Activated B cell treated with CpG ODN at 0.5 μM for 24 hours (primary cell): ENCODE data around the gene GAPVD1. TPM values are rescaled to one million over a fixed set of nuclear protein-coding genes. Genes with fewer than 3 reads are reported as not detected.

ENCODE experiments used
- ATAC-seq: fragments of 200-7000 bp; cut with Tn5 transposase; one replicate; pipeline ENCODE4 v1.10.0; 2021; ENCODE audit warnings: low read depth, mild to moderate bottlenecking, moderate library complexity
- CTCF ChIA-PET: fragments of 350-600 bp; sonication (Branson Sonifier 250); formaldehyde crosslinking; loops from one replicate; lab custom pipeline; 2021; ENCODE audit warnings: antibody characterized with exemption; lab: Charles Lee
- POLR2A ChIA-PET: fragments of 350-600 bp; sonication (Branson Sonifier 250); formaldehyde crosslinking; loops from one replicate; lab custom pipeline; 2021; ENCODE audit warnings: antibody characterized with exemption; lab: Charles Lee
- DNase-seq: peaks from one replicate; pipeline ENCODE4 v3.0.0; 2022
- H3K27ac Mint-ChIP-seq: one replicate; pipeline ENCODE4 v1.8.0; 2020; ENCODE audit warnings: mixed read lengths
- H3K27me3 Mint-ChIP-seq: one replicate; pipeline ENCODE4 v1.8.0; 2021; ENCODE audit warnings: mixed read lengths
- H3K36me3 Mint-ChIP-seq: one replicate; pipeline ENCODE4 v1.8.0; 2021; ENCODE audit warnings: low read depth, mixed read lengths
- H3K4me1 Mint-ChIP-seq: one replicate; pipeline ENCODE4 v1.8.0; 2021; ENCODE audit warnings: mixed read lengths
- H3K4me3 Mint-ChIP-seq: one replicate; pipeline ENCODE4 v1.8.0; 2020; ENCODE audit warnings: mild to moderate bottlenecking, mixed read lengths
- H3K9me3 Mint-ChIP-seq: one replicate; pipeline ENCODE4 v1.8.0; 2020; ENCODE audit warnings: mixed read lengths
- intact Hi-C: fragments of 100-400 bp; cut with micrococcal nuclease; formaldehyde crosslinking; loops from one replicate; pipeline ENCODE4 v1.15.1; 2024
- total RNA-seq: library from RNA; stranded (reverse); gene quantifications from 2 replicates; pipeline ENCODE4 v1.2.3, GENCODE V29; 2022
- TF ChIP-seq, protein P1 (sequence below): fragments of 200-600 bp; IDR thresholded peaks from one replicate; pipeline ENCODE4 v1.8.0; 2022; ENCODE audit warnings: antibody characterized with exemption, mild to moderate bottlenecking

GAPVD1 gene
- total RNA-seq, 1 donor from 2014 or later: 53.9 TPM

- ChIA-PET CTCF (interaction anchor here (1.7 to 1.9 kb wide), 2 partner anchors 153 to 996 kb away, joined by 3 to 15 read pairs; no protein-coding TSS in a partner anchor), POLR2A (no interaction called here)
- TF ChIP-seq, protein P1, sequence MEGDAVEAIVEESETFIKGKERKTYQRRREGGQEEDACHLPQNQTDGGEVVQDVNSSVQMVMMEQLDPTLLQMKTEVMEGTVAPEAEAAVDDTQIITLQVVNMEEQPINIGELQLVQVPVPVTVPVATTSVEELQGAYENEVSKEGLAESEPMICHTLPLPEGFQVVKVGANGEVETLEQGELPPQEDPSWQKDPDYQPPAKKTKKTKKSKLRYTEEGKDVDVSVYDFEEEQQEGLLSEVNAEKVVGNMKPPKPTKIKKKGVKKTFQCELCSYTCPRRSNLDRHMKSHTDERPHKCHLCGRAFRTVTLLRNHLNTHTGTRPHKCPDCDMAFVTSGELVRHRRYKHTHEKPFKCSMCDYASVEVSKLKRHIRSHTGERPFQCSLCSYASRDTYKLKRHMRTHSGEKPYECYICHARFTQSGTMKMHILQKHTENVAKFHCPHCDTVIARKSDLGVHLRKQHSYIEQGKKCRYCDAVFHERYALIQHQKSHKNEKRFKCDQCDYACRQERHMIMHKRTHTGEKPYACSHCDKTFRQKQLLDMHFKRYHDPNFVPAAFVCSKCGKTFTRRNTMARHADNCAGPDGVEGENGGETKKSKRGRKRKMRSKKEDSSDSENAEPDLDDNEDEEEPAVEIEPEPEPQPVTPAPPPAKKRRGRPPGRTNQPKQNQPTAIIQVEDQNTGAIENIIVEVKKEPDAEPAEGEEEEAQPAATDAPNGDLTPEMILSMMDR: no peak
- no peak overlapping the region for H3K4me3 Mint-ChIP-seq
- H3K4me1 Mint-ChIP-seq: peaks cover 16% of the 10 kb centered on the region
- H3K27ac Mint-ChIP-seq: peak overlapping the region; percentile 16
- no peak for ATAC-seq
- no peaks in the 10 kb centered on the region for H3K36me3 Mint-ChIP-seq
- DNase-seq: no peak
- intact Hi-C loops: loop anchor here (5.0 kb wide), 1 partner anchor 151 kb away; no protein-coding TSS in a partner anchor
- no peaks in the 10 kb centered on the region for H3K9me3 Mint-ChIP-seq
- H3K27me3 Mint-ChIP-seq: peaks cover 23% of the 10 kb centered on the region
Measured at GRCh38 chr9:125405938-125406809, 144.5 kb downstream of the GAPVD1 start.

GRCh38 chr9:125406810-125407087 is 145.1 kb downstream of the GAPVD1 start:
- no peak overlapping the region for H3K27ac Mint-ChIP-seq
- no peak overlapping the region for H3K4me3 Mint-ChIP-seq
- no peak for ATAC-seq
- peaks cover 23% of the 10 kb centered on the region for H3K27me3 Mint-ChIP-seq
- TF ChIP-seq, protein P1: no peak
- intact Hi-C loops: loop anchor here (5.0 kb wide), 1 partner anchor 151 kb away; no protein-coding TSS in a partner anchor
- CTCF ChIA-PET: interaction anchor here (1.7 to 2.9 kb wide), 5 partner anchors 152 to 1085 kb away, joined by 3 to 32 read pairs (median 24); no protein-coding TSS in a partner anchor
- no peaks in the 10 kb centered on the region for H3K36me3 Mint-ChIP-seq
- H3K9me3 Mint-ChIP-seq: no peaks in the 10 kb centered on the region
- POLR2A ChIA-PET: no interaction called here
- no peak for DNase-seq
- peaks cover 16% of the 10 kb centered on the region for H3K4me1 Mint-ChIP-seq

DNA sequence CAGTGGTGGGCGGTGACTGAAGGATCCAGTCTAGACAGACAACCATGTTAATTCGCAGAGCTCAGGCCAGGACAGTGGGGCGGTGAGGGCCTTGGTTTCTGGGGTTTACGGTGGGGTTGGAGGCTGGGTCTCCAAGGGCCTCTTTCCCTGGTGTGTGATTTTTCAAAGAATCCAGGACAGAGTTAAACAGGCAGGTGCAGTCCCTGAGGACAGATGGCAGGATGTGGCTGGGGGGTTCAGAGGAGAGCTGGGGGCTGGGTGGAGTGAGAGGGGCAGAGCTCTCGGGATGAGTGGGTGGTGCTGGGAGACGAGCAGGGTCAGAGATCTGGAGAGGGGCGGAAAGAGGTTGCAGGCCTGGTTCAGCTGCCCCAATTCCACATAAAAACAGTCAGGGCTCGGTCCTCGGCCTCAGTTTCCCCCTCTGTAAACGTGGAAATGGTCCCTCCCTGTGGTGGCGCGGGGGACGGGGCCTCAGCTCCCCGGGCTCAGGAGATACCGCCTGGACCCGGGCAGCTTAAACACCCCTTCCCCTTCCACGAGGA is 145.9 kb downstream of the GAPVD1 start:
- CTCF ChIA-PET: interaction anchor here (0.7 to 2.9 kb wide), 27 partner anchors 9 to 1092 kb away, joined by 3 to 32 read pairs (median 4); no protein-coding TSS in a partner anchor
- Mint-ChIP-seq H3K4me3 (peak overlapping the region; percentile 70), H3K4me1 (peaks cover 16% of the 10 kb centered on the region), H3K36me3 (no peaks in the 10 kb centered on the region), H3K9me3 (no peaks in the 10 kb centered on the region), H3K27me3 (peaks cover 23% of the 10 kb centered on the region), H3K27ac (peak overlapping the region; percentile 37)
- intact Hi-C loops: loop anchor here (5.0 kb wide), 1 partner anchor 150 kb away; no protein-coding TSS in a partner anchor
- ATAC-seq (peak; percentile 21), DNase-seq (no peak)
- TF ChIP-seq, protein P1: no peak
- POLR2A ChIA-PET: interaction anchor here (1.0 to 1.2 kb wide), 2 partner anchors 225 to 989 kb away, joined by 3 to 5 read pairs; no protein-coding TSS in a partner anchor

DNA sequence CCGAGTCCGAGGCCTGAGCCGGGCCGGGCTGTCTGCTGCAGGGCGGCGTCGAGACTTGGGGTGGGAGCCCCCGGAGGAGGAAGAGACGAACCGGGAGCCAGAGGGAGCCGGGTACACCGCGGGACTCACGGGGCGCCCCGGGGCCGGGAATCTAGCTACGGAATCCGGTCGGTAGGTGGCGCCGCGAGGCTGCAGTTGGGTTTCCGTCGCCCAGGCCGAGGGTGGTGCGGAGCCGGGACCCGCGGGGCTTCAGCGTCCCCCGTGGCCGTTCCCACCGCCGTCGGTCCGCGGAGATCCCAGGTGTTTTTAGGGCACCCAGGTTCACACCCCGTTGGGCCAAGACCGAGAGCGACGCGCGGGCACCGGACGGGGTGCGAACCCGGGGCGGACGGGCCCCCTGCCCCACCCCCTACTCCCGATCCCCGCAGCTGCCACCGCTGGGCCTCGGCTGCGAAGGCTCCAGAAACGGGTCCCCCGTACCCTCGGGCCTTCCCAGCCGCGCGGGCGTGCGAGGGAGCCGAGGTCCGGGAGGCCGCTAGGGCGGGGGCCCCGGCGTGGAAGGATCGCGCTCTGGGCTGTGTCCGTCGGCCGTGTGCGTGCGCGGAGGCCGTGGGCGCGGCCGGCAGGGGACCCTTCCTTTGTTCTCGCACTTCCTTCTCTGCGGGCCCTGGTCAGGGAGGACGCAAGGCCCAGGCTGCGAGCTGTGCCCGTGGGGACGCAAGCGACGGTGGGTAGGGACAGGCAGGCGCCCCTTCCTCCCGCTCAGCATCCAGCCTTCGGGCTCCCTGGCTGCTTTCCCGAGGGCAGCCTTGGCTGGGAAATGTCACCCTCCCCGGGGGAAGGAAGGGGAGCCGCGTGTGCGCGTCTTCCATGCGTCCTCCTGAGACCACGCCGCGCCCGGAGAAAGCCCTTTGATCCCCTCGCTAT is 146.6 kb downstream of the GAPVD1 start:
- Mint-ChIP-seq H3K9me3 (no peaks in the 10 kb centered on the region), H3K27me3 (peaks cover 23% of the 10 kb centered on the region), H3K27ac (no peak overlapping the region), H3K4me1 (peaks cover 16% of the 10 kb centered on the region), H3K4me3 (peak overlapping the region; percentile 75), H3K36me3 (no peaks in the 10 kb centered on the region)
- TF ChIP-seq, protein P1: peak; percentile 68
- DNase-seq (peak; percentile 79), ATAC-seq (peak; percentile 86)
- ChIA-PET CTCF (interaction anchor here (0.7 to 2.9 kb wide), 26 partner anchors 8 to 1091 kb away, joined by 3 to 32 read pairs (median 4); no protein-coding TSS in a partner anchor), POLR2A (interaction anchor here (1.0 to 1.2 kb wide), 2 partner anchors 224 to 989 kb away, joined by 3 to 5 read pairs; no protein-coding TSS in a partner anchor)
- intact Hi-C loops: loop anchor here (1.0 to 5.0 kb wide), 6 partner anchors 39 to 1083 kb away; no protein-coding TSS in a partner anchor
